Measurements from ENCODE around the gene CFAP58. TPM values are rescaled to one million over a fixed set of nuclear protein-coding genes. Genes with fewer than 3 reads are reported as not detected.

CFAP58 gene
- total and polyA plus RNA-seq, 2 of the 13 experiments (the other 11 are each of a cell fraction or from before 2014, with no cell fraction given), result 0.03 TPM; not detected in 1

- Histone ChIP-seq H3K4me1 (ENCODE audit: insufficient read depth, low read length) (no peaks in the 10 kb centered on the region), H3K4me2 (ENCODE audit: low read depth, low read length) (no peak overlapping the region), H3K9me3 (ENCODE audit: low read length) (no peaks in the 10 kb centered on the region), H4K20me1 (ENCODE audit: insufficient read depth, low read length) (no peaks in the 10 kb centered on the region), H3K79me2 (ENCODE audit: insufficient read depth, low read length) (no peaks in the 10 kb centered on the region), H3K4me3 (replicated peaks in 1 of 3; ENCODE audit: insufficient read depth in 1 of 3, low read depth in 2 of 3, low read length in 3 of 3) (no peak overlapping the region), H3K27me3 (ENCODE audit: control insufficient read depth in 1 of 2, insufficient read depth in 2 of 2, low read length in 2 of 2) (peaks cover 0 to 11% of the 10 kb centered on the region in 2 experiments; a peak in 1 of 5 replicates), H2AFZ (ENCODE audit: low read length) (no peak overlapping the region), H3K36me3 (replicated peaks in 1 of 2; ENCODE audit: control insufficient read depth in 1 of 2, insufficient read depth in 2 of 2, low read length in 2 of 2) (no peaks in the 10 kb centered on the region), H3K9ac (ENCODE audit: insufficient read depth, low read depth, low read length) (no peak overlapping the region), H3K27ac (ENCODE audit: extremely low read length, insufficient read depth, low read length) (no peak overlapping the region)
- intact Hi-C loops (cut with micrococcal nuclease; ENCODE audit: unreplicated experiment) (no loop called here), in situ Hi-C loops (cut with HindIII; ENCODE audit: extremely low pct_ligation_motif_present, low pct_unique_long_range_greater_than_20kb) (no loop called here)
- BruUV-seq (replicated peaks), result no TSS peak
- ATAC-seq (no peak), FAIRE-seq (no peak), DNase-seq (ENCODE audit: low spot score) (no peak)
- CTCF ChIA-PET (ENCODE audit: low intra/inter-chr PET ratio, low total read pairs), result no interaction called here
- WGBS (ENCODE audit: low lambda C conversion rate), result 0% methylated on average over 1 of the region's 1 CpG
- POLR2A ChIA-PET, result no interaction called here
- no peak for TF ChIP-seq FOXC1 (CRISPR knock-in tag; IDR thresholded peaks at IDR 0.05; ENCODE audit: borderline replicate concordance)
- TF ChIP-seq ARID2 (CRISPR knock-in tag; IDR thresholded peaks at IDR 0.05; ENCODE audit: borderline replicate concordance), result no peak
- no peak for TF ChIP-seq MEIS1 (CRISPR knock-in tag; IDR thresholded peaks at IDR 0.05; ENCODE audit: borderline replicate concordance)
- no peak for TF ChIP-seq PREB (CRISPR knock-in tag; IDR thresholded peaks at IDR 0.05)
- no peak for TF ChIP-seq ZNF703 (CRISPR knock-in tag; IDR thresholded peaks at IDR 0.05; ENCODE audit: borderline replicate concordance)
- TF ChIP-seq MXD3 (CRISPR knock-in tag; IDR thresholded peaks at IDR 0.05), result no peak
- no peak for TF ChIP-seq ZFP91 (CRISPR knock-in tag; IDR thresholded peaks at IDR 0.05; ENCODE audit: borderline replicate concordance)
- TF ChIP-seq ZNF496 (CRISPR knock-in tag; IDR thresholded peaks at IDR 0.05; ENCODE audit: insufficient replicate concordance), result no peak
- TF ChIP-seq UBTF (CRISPR knock-in tag; IDR thresholded peaks at IDR 0.05), result no peak
- TF ChIP-seq ZNF337 (CRISPR knock-in tag; IDR thresholded peaks at IDR 0.05; ENCODE audit: borderline replicate concordance, low read depth), result no peak
- no peak for TF ChIP-seq GTF2F1 (IDR thresholded peaks at IDR 0.05; ENCODE audit: low read length)
- TF ChIP-seq ZNF24 (IDR thresholded peaks at IDR 0.05), result no peak
- no peak for TF ChIP-seq HOXA7 (CRISPR knock-in tag; IDR thresholded peaks at IDR 0.05)
- TF ChIP-seq LBX2 (CRISPR knock-in tag; IDR thresholded peaks at IDR 0.05; ENCODE audit: borderline replicate concordance), result no peak
- TF ChIP-seq ZNF383 (CRISPR knock-in tag; IDR thresholded peaks at IDR 0.05; ENCODE audit: borderline replicate concordance), result no peak
- TF ChIP-seq STAT5B (CRISPR knock-in tag; IDR thresholded peaks at IDR 0.05), result no peak
- TF ChIP-seq ZNF891 (CRISPR knock-in tag; IDR thresholded peaks at IDR 0.05), result no peak
Observed at GRCh38 chr10:104416851-104417250, 63.2 kb downstream of the CFAP58 start.
